Middle frontal gyrus (tissue), 1 donor: Measurements from ENCODE around the gene DIS3L2.

ENCODE experiments used
- DNase-seq: peaks from one replicate; pipeline ENCODE4 v3.0.0-alpha.2; 2015; ENCODE audit warnings: low spot score; ENCODE audit errors: extremely low spot score

The DIS3L2 gene

DNA sequence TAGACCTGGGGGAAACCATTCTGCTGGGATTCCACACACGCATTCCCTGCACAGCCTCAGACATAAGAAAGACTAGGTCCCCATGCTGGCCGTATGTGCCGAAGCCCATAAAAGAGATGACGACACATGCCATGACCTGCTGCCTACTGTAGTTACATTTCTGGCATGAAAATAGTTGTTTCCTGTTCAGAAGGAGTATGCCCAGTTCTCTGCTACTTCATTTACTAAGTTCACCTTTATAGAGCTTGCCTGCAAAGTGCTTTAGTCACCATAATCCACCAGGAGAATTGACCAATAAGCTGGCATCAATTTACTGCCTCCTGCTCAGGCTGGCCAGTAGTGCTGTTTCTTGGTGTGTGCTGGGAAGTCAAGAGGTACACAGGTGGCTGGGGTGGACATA, 266.8 kb downstream of the DIS3L2 start:
- no peak for DNase-seq

GRCh38 chr2:232228971-232229894, 267.7 kb downstream of the DIS3L2 start:
- DNase-seq, result no peak

DNA sequence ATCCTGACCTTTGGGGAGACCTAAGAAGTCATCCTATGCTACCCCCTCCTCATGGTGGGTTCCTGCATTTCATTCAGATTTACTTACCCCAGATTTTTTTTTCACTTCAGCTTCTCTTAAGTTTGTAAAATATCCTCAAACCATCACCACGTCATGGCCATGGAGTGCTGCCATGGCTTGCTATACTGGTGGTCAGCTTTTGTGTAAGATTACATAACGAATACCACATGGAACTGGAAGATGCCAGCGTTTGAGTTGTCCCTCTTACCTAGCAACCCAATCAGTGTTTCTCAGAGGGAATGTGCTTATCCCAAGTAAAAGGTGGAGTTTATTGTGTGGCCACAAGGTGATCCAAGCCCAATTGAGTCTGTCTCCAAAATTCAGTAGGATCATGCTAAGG, 268.4 kb downstream of the DIS3L2 start:
- no peak for DNase-seq

DNA sequence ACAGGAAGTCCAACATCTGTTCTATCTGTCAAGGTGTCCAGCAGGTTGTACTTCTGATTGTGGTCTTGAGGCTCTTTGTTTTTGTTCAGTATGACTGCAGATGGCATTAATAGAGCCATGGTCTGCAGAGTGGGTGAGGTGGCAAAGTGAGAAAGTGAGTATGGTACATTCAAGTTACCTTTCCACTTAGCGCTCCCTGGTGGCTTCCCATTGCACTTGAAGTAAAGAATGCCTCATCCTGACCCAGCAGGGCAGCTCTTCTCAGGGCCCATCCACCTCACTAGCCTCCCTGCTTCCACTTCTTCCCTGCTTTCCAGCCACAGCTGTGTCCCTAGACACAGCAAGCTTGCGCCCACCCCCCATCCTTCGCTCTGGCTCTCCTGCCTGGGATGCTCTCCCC, 269.0 kb downstream of the DIS3L2 start:
- DNase-seq, result no peak

- DNase-seq, result no peak
These were observed 270.0 kb downstream of the DIS3L2 start for GRCh38 chr2:232231554-232231953.

GRCh38 chr2:232232915-232233314, 271.4 kb downstream of the DIS3L2 start:
- no peak for DNase-seq

DNA sequence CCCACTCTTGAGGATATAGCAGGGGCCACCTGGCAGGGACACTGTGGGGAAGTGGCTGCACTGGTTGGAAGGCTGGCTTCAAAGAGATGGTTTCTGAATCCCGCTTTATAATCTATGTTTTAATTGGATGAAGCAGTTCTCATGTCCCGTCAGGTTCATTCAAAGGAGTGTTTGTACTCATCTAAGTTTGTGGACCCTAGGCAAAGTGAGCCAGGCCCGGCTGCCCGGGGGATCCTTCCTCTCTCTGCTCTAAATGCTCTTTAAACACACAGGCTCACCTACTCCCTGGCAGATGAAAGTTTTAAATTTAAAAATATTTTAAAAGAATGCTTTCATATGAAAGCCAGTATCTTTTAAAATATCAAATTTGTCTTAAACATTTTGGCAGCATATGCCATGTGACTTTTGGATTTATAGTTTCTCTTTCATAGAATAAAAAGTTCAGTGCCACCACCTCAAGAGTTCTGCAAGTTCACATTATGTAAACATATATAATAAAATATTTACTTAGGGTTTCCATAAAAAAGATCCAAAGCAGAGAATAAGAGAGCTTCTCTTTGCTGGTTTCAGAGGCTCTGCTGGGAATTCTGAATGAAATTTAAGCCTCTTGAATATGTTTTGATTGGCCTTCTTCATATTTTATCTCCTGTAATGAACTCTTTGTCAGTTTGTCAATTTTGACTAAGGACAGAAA, 273.6 kb downstream of the DIS3L2 start:
- DNase-seq, result no peak

DNA sequence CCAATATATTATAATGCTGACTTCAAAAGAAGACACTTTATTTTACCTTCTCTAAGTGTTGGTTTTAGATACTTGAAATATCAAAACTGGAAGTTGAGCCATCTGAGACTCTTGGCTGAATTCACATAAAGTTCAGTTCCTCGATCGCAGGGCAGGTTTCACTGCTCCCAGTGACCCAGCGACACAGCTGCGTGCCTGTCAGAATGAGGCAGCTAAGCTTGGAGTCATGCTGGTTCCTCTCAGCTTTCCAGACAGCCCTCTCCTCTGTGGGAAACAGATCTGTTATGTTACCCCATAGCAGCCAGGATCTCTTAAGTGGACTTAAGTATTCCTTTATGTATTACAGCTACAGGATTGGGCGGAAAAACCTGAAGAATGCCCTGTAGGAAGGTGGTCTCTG, 274.2 kb downstream of the DIS3L2 start:
- no peak for DNase-seq

GRCh38 chr2:232236200-232236599, 274.7 kb downstream of the DIS3L2 start:
- DNase-seq, result no peak

DNA sequence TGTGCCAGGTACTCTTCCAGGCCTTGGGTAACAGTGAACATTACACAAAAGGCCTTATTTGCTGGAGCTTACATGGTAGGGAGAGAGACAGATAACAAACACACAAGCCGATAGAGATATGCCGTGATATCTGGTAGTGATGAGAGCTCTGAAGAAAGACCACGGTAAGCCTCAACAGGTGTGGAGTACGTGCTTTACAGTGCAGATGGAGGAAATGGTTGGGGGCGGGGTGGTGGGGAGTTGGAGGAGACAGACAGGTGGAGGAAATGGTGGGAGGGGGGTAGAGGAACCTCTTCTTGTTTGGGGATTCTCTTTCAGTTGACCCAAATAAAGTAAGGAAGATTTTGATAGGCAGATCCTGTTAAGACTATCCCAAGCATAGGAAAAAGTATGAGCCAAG, 276.0 kb downstream of the DIS3L2 start:
- no peak for DNase-seq

GRCh38 chr2:232238108-232238507, 276.6 kb downstream of the DIS3L2 start:
- no peak for DNase-seq

DNA sequence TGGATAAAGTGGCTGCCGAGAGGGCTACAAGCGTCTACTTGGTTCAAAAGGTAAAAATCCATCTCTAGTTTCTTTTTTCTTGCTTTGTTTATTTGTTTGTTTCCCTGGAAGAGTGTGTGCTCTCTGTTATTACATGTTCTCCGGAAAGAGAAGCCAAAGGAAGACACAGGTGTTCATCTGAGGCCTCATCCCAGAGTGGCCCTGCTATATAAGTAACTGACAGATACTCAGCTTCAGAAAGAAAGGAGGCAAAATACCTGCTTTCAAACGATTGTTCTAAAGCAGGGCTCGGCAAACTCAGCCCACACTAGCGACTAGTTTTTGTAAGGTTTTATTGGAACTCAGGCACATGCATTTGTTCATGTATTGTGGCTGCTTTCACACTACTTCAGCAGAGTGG, 277.1 kb downstream of the DIS3L2 start:
- no peak for DNase-seq

- DNase-seq, result no peak
These were observed 278.6 kb downstream of the DIS3L2 start for GRCh38 chr2:232239951-232240681.

GRCh38 chr2:232240906-232241305, 279.4 kb downstream of the DIS3L2 start:
- no peak for DNase-seq

GRCh38 chr2:232242316-232242715, 280.8 kb downstream of the DIS3L2 start:
- DNase-seq, result no peak

DNA sequence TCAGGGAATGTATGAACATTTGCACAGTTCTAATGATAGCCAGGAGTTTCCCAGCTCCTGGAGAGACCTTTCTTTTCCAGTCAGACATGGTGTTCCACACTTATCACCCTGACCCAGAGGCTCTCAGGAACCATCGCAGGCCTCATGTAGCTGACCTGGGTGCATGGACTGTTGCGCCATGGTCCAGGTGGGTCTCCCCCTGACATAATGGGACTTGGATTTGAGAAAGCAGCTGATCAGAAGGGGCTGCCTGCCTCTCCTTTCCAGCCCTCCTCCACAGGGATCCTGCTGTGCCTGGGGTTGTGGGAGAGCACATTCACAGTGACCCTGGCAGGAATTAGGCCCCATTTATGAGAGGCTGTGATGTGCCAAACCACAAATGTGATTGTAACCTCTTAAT, 283.6 kb downstream of the DIS3L2 start:
- DNase-seq, result no peak

- no peak for DNase-seq
These were observed 284.7 kb downstream of the DIS3L2 start for GRCh38 chr2:232246245-232246644.

DNA sequence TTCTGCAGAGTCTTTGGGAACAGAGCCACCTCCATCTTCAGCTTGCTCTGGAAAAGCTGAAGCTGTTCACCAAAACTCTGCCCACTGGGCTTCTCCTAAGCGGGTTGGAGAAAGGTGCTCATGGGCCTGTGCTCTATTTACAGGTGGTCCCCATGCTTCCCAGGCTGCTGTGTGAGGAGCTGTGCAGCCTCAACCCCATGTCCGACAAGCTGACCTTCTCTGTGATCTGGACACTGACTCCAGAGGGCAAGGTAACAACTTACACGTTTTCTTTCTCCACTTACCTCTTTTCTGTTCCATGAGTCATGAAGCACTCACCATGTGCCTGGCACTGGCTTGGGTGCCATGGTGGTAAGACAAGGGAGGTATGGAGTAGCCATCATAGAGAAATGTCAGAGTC, 287.6 kb downstream of the DIS3L2 start:
- DNase-seq, result no peak

DNA sequence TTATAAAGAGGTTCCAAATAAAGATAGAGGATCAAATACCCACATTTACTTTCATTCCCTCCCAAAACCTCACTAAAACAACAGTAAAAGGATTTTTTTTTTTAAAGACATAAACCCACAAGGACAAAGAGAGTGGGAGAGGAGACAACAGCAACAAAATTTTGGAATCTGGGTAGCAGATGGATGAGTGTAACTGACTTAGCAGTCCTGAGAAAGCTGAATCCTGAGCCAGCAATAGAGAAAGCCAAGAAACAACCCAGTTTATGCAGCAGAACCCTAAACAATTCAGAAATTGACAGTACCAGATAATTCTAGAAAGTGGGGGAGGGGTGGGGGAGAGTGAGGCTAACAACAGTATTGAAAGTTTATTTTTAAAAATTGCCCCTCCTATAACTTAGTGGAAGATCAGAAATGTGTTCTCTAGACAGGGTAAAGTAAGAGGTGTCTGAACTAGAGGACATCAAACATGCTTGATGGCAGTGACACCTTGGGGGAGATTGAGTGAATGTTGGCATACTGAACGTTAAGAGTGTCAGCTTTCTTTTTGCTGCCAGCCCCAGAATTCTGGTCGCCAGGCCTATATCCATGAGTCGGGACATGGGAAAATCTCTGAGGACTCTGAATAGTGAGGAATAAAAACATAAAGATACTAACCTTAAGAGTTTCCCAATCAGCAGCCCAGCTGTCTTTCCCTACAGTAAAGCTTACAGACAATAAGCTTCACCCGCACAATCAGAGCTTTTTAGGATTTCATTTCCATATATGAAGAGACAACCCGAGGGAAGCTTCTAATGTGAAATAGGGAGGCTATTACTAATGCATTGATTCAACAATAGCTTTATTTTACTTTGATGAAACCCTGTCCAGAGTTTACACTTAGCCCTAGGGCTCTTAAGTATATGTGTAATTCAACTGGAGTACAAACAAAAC, 289.0 kb downstream of the DIS3L2 start:
- no peak for DNase-seq

DNA sequence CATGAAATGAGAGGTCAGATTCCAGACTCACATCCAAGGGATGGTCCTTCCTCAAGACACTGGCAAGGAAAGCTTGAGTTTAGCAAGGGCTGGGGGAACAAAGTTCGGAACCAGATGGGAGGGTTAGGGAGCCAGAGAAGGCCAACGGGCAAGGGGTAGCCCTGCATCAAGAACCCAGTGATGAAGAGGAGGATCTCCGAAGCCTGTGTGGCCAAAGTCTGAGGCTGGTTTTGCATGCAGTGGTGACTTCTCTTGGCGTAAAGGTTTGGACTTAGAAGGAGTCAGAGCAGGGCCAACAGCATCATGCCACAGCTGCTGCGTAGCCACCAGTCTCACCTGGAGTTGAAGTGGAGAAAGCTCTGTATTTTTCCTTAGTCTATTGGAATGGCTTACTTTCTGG, 293.5 kb downstream of the DIS3L2 start:
- DNase-seq, result no peak

DNA sequence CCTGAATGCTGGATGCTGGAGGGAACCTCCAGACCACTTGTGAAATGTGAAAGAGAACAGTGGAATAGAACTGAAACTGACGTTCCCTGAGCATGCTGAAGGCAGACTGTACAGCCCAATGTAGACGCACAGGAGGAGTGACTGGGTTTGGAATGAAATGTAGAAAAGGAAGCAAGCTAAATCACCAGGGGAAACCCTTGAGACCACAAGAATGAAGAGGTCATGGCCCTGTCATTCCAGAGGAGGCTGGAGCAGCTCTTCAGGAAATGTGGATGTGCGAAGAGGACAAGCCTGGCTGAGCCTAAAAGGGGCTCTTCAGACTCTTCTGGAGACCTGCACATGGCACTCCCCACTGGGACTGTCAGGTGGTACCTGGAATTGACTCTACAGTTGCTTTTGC, 298.6 kb downstream of the DIS3L2 start:
- no peak for DNase-seq
